ENCODE data around the gene GSX2. TPM values are rescaled to one million over a fixed set of nuclear protein-coding genes. Genes with fewer than 3 reads are reported as not detected.

Gene GSX2
- total and polyA plus RNA-seq, 2 of the 13 experiments (the other 11 are each of a cell fraction or from before 2014, with no cell fraction given) = not detected

- no peak for TF ChIP-seq TEAD2 (CRISPR knock-in tag; IDR thresholded peaks at IDR 0.05)
- no peak for TF ChIP-seq FOXA1 (IDR thresholded peaks at IDR 0.05)
- TF ChIP-seq FOXA1 (CRISPR knock-in tag; IDR thresholded peaks at IDR 0.05) = no peak
- TF ChIP-seq ZNF557 (CRISPR knock-in tag; IDR thresholded peaks at IDR 0.05) = no peak
- no peak for TF ChIP-seq GABPA (IDR thresholded peaks at IDR 0.05; ENCODE audit: low read depth, low read length)
- TF ChIP-seq GABPA (CRISPR knock-in tag; IDR thresholded peaks at IDR 0.05; ENCODE audit: low read depth) = no peak
- no peak for TF ChIP-seq ZFP37 (CRISPR knock-in tag; IDR thresholded peaks at IDR 0.05; ENCODE audit: borderline replicate concordance)
- TF ChIP-seq E2F5 (CRISPR knock-in tag; conservative IDR thresholded peaks at IDR 0.05) = no peak
- no peak for TF ChIP-seq ZUFSP (CRISPR knock-in tag; IDR thresholded peaks at IDR 0.05; ENCODE audit: borderline replicate concordance)
- TF ChIP-seq ZNF362 (CRISPR knock-in tag; IDR thresholded peaks at IDR 0.05; ENCODE audit: borderline replicate concordance) = no peak
- TF ChIP-seq ZNF597 (CRISPR knock-in tag; IDR thresholded peaks at IDR 0.05) = no peak
- TF ChIP-seq CCAR2 (optimal IDR thresholded peaks at IDR 0.05; ENCODE audit: low read depth, low read length) = no peak
- TF ChIP-seq SNRNP70 (IDR thresholded peaks at IDR 0.05; ENCODE audit: low read depth, low read length) = no peak
- TF ChIP-seq ZNF484 (CRISPR knock-in tag; IDR thresholded peaks at IDR 0.05; ENCODE audit: borderline replicate concordance, low read depth) = no peak
- no peak for TF ChIP-seq ASH2L (IDR thresholded peaks at IDR 0.05; ENCODE audit: insufficient read length, low read depth, low read length)
- TF ChIP-seq HOMEZ (CRISPR knock-in tag; IDR thresholded peaks at IDR 0.05; ENCODE audit: low read depth) = no peak
- TF ChIP-seq ZNF207 (IDR thresholded peaks at IDR 0.05; ENCODE audit: borderline replicate concordance) = no peak
- TF ChIP-seq KDM6A (CRISPR knock-in tag; IDR thresholded peaks at IDR 0.05; ENCODE audit: low read depth) = no peak
- TF ChIP-seq ZNF782 (CRISPR knock-in tag; IDR thresholded peaks at IDR 0.05; ENCODE audit: borderline replicate concordance) = no peak
- TF ChIP-seq ZHX1 (CRISPR knock-in tag; IDR thresholded peaks at IDR 0.05; ENCODE audit: low read depth) = no peak
- no peak for TF ChIP-seq ZNF619 (CRISPR knock-in tag; IDR thresholded peaks at IDR 0.05)
These were observed 8.9 kb upstream of the GSX2 start (continued) for GRCh38 chr4:54090804-54091623.

Measured in HepG2 (cell line).